SK-MEL-5 (cell line): ENCODE measurements around the gene FOXC2. TPM values are rescaled to one million over a fixed set of nuclear protein-coding genes. Genes with fewer than 3 reads are reported as not detected.

Source experiments
- DNase-seq: peaks from one replicate; pipeline ENCODE4 v3.0.0-alpha.2; 2016; ENCODE audit warnings: low read depth, low spot score
- in situ Hi-C: cut with HindIII; loops from 2 replicates; pipeline ENCODE4 v1.10.0; 2016; ENCODE audit warnings: low sequenced_read_pairs, high pct_unique_total_duplicates, low pct_unique_long_range_greater_than_20kb
- polyA plus RNA-seq, 2 experiments: library from polyadenylated mRNA; depleted of rRNA; stranded (reverse); fragments of >200 nt; gene quantifications; 2 replicates each; pipeline ENCODE4 v1.2.3, GENCODE V29; 2015
- total RNA-seq: library from RNA; depleted of rRNA; stranded (reverse); fragments of >200 nt; shearing (Covaris generic); gene quantifications from 2 replicates; pipeline ENCODE4 v1.2.3, GENCODE V29; 2014; rRNA removed

Gene FOXC2
- total RNA-seq, result not detected in 2 replicates
- 0.15 TPM in 1 of 2 replicates, not detected in the other for polyA plus RNA-seq (2015; cell fraction: cytosol; rRNA removed)
- 0.28 TPM in 1 of 2 replicates, not detected in the other for polyA plus RNA-seq (2015; cell fraction: nucleus; rRNA removed)

GRCh38 chr16:86566601-86566965, at the start of gene FOXC2:
FOXC2 (plus strand) TSS chr16:86566829; CDS start chr16:86567336, 507 bp downstream.
- DNase-seq, result peak; percentile 59
- in situ Hi-C loops, result no loop called here

GRCh38 chr16:86517033-86517432, 49.6 kb upstream of the FOXC2 start:
- DNase-seq, result no peak
- in situ Hi-C loops, result no loop called here

DNA sequence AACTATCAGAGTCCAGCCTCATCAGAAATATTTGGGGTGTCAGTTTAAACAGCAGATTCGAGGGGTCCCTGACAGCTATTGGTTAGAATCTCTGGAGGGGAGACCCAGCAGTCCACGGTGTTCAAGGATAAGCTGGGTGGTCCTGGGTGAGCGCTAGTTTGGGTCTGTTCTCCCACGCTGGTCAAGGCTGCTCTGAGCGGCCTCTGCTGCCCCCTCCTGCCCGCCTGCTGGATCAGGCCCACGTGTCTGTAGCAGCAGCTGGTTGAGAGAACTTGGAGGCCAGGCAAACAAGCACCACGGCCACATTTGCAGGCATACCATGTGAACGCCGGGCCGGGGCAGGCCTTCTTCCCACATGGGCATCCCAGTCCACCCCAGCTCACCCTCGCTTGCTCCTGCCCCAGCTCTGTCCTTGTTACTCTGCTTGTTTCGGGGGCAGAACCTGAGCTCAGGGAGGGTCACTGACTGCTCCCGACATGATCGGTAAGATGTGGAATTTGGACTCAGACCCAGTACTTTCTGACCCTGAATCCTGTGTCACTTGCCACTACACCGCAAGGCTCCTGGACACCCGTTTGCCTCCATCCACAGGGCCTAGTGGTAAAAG, 48.9 kb upstream of the FOXC2 start:
- in situ Hi-C loops, result no loop called here
- DNase-seq, result peak; percentile 67

DNA sequence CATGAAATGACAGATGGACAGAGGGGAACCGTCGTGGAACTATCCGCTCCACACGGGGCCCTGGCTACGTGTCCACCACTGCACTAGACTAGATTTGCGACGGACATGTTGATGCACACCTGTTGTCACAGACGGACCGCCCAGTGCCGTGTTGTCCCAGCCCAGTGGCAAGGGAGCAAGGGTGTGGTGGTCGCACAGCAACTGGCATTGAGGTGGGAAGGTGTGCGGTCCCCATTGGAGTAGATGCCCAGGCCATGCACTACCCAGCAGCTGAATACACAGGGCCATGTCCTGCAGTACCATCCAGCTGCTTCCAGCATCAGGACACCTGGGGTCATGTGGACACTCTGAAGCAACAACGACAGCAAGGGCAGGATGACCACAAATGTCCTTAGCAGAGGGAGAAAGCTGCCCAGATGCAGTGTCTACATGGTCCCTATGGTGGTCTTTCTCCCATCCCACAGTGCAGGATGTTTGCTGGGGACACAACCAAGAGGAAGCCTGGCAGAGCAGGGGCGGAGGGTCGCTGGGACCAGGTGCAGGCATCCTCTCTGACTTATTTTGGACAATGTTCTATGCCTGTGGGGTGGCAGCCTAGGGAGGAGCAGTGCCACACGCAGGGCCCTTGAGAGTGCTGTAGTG, 47.5 kb upstream of the FOXC2 start:
- no peak for DNase-seq
- in situ Hi-C loops, result no loop called here

GRCh38 chr16:86519649-86520316, 46.8 kb upstream of the FOXC2 start:
- DNase-seq, result peak; percentile 53
- in situ Hi-C loops, result no loop called here

GRCh38 chr16:86520317-86521210, 46.1 kb upstream of the FOXC2 start:
- peak; percentile 38 for DNase-seq
- in situ Hi-C loops, result no loop called here

DNA sequence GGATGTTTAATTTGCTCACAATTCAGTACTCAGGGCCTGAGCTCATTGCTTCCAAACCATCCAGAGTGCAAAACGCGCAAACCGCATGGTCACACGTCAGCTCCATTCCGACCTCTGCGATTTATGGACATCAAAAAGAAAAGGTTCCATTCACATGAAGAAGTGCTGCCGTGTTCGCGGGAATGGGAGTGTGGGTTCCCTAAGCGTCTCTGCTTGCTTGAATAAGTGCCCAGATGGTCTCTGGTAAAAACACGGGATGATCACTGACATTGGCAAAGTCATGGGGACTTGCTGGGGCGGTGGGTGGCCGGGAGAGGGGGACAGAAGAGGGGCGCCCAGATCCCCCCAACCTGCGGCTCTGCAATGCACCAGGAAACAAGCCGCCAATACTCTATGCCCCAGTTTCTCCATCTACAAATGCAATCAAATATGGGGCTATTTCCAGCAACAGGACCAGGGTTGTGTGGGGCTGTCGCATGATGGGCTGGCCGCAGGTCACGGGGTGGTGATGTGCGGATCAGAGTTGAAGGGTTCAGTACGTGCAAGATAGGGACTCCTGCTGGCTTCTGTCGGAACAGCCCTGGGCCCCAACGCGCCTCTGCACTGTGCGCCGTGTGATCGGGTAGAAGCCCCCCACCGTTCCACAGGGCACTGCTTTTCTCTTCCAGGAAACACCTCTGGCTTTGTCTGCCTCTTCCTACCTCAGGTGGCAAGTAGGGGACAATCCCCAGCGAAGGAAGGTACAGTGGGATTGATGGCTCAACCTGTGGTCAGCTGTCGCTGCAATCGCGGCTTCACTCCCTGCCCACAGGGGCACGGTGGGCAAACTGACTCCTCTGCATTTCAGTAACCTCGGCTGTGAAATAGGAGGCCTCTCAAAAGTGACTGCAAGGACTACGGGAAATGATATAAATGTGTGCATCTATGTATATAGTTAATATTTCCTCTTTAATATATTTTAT, 45.1 kb upstream of the FOXC2 start:
- in situ Hi-C loops, result no loop called here

GRCh38 chr16:86522634-86523033, 44.0 kb upstream of the FOXC2 start:
- in situ Hi-C loops, result no loop called here
- DNase-seq, result no peak

More for the DNA sequence above, 45.1 kb upstream of the FOXC2 start:
- peak; percentile 15 for DNase-seq

GRCh38 chr16:86523166-86523740, 43.4 kb upstream of the FOXC2 start:
- in situ Hi-C loops, result no loop called here

GRCh38 chr16:86524029-86524428, 42.6 kb upstream of the FOXC2 start:
- DNase-seq, result no peak
- in situ Hi-C loops, result no loop called here

More at GRCh38 chr16:86523166-86523740, 43.4 kb upstream of the FOXC2 start:
- DNase-seq, result no peak

GRCh38 chr16:86525696-86526095, 40.9 kb upstream of the FOXC2 start:
- DNase-seq, result no peak

GRCh38 chr16:86527366-86527765, 39.3 kb upstream of the FOXC2 start:
- DNase-seq, result no peak
- in situ Hi-C loops, result no loop called here

More at GRCh38 chr16:86525696-86526095, 40.9 kb upstream of the FOXC2 start:
- in situ Hi-C loops, result no loop called here

DNA sequence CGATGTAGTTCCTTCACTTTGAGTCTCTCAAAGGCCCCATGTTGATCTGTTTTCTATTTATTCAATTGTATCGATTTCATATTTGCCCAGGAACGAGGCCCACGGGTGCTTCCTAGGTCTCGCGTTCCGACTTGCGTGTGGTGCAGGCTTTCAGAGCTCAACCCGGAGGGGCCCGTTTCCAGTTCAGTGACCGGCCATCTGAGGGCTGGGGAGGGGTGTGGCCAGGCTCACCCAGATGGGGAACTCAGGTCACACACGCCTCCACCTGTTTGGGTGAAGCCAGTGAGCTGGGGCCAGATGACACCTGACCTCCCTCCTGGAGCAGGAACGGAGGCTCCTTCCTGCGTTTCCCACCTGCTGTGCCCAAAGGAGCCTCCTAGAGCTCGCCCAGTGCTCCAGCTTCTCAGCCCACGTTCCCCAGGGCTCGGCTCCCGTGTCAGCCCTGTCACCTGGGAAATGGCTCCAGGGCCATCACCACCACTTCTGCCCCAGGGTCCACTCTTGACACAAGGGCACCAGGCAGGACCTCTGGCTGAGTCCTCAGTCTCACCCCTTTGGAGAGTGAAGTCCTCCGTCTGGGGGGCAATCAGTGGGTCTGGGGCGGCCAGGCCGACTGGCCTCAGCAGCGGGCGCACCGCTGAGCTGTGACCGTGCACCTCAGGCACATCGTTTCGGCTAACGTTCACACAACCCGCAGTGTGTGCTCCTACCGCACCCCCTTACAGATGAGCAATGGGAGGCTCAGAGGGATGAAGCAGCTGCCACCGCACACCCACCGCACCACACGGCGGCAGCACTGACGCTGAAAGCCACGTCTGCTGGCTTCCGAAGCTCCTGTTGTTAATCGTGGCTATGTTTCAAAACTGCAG, 38.3 kb upstream of the FOXC2 start:
- no peak for DNase-seq
- in situ Hi-C loops, result no loop called here

- in situ Hi-C loops, result no loop called here
- DNase-seq, result no peak
Observed at GRCh38 chr16:86529160-86529559, 37.5 kb upstream of the FOXC2 start.
